SK-N-SH (cell line): ENCODE measurements around the gene CNDP2.

Source experiments
- CTCF ChIP-seq: fragments of 200-600 bp; sonication (generic); IDR thresholded peaks from 2 replicates; pipeline ENCODE4 v1.6.1; 2017; ENCODE audit warnings: antibody characterized with exemption, mild to moderate bottlenecking, moderate library complexity
- EP300 ChIP-seq, 2 experiments: IDR thresholded peaks; 2 replicates each; pipeline versions ENCODE4 v1.4.0 to v1.6.1; 2012; ENCODE audit warnings: borderline replicate concordance in 1 of 2, low read depth in 1 of 2, low read length in 1 of 2
- EZH2phosphoT487 ChIP-seq: fragments of 200-600 bp; sonication (generic); IDR thresholded peaks from 2 replicates; pipeline ENCODE4 v1.6.1; 2017; ENCODE audit warnings: low read depth, mixed run types, mild to moderate bottlenecking, antibody characterized with exemption, moderate library complexity, borderline replicate concordance
- RAD21 ChIP-seq: IDR thresholded peaks from 2 replicates; pipeline ENCODE4 v1.6.1; 2012; ENCODE audit warnings: mild to moderate bottlenecking, low read length
- RCOR1 ChIP-seq: fragments of 150-350 bp; IDR thresholded peaks from 2 replicates; pipeline ENCODE4 v1.6.1; 2017; ENCODE audit warnings: antibody characterized with exemption, low read length
- REST ChIP-seq: IDR thresholded peaks from 2 replicates; pipeline ENCODE4 v1.6.1; 2012; ENCODE audit warnings: mild to moderate bottlenecking, low read depth, low read length, moderate library complexity
- RXRA ChIP-seq: IDR thresholded peaks from 2 replicates; pipeline ENCODE4 v1.4.0; 2012; ENCODE audit warnings: low read depth, mild to moderate bottlenecking, borderline replicate concordance
- SIN3A ChIP-seq: IDR thresholded peaks from 2 replicates; pipeline ENCODE4 v1.6.1; 2012; ENCODE audit warnings: low read depth, mild to moderate bottlenecking, low read length, moderate library complexity, borderline replicate concordance
- TCF12 ChIP-seq: IDR thresholded peaks from 2 replicates; pipeline ENCODE4 v1.4.0; 2012
- YY1 ChIP-seq: IDR thresholded peaks from 2 replicates; pipeline ENCODE4 v1.4.0; 2012; ENCODE audit warnings: low read depth, mild to moderate bottlenecking

- TF ChIP-seq RAD21, result no peak
- no peak for TF ChIP-seq CTCF
- TF ChIP-seq RCOR1, result no peak
- TF ChIP-seq EP300 (IDR thresholded peaks at IDR 0.05; ENCODE audit: borderline replicate concordance in 1 of 2, low read depth in 1 of 2, low read length in 1 of 2), result no peak
- no peak for TF ChIP-seq REST
- TF ChIP-seq TCF12, result no peak
- no peak for TF ChIP-seq YY1
- no peak for TF ChIP-seq EZH2phosphoT487
- TF ChIP-seq RXRA, result no peak
- TF ChIP-seq SIN3A, result no peak
These were observed 3.9 kb upstream of the CNDP2 start for GRCh38 chr18:74492259-74492658.
